ENCODE data around the gene DYTN.

DNA sequence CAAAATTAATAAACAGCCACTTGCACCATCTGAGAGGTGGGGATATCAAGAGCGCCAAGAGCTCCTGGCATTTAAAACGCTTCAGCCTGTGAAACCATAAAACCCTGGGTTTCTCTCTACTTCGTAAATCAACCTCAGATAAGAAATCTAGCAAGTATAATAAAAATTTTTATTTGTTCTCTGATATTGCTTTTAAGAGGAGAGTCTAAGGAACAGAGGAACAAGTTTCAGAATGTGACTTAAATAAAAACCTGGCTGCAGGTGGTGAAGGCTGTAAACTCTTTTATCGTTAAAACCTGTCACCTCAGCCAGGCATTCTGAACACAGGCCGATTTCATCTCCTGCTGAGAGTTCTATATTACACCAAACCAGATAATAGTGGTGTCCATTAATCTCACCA is 9.9 kb downstream of the DYTN start:
- TF ChIP-seq POLR2A (IDR thresholded peaks at IDR 0.05) (no peak), EP300 (IDR thresholded peaks at IDR 0.05) (no peak)

All from tibial nerve (tissue), 3 donors.